ENCODE results near the gene PPL.

The PPL gene

DNA sequence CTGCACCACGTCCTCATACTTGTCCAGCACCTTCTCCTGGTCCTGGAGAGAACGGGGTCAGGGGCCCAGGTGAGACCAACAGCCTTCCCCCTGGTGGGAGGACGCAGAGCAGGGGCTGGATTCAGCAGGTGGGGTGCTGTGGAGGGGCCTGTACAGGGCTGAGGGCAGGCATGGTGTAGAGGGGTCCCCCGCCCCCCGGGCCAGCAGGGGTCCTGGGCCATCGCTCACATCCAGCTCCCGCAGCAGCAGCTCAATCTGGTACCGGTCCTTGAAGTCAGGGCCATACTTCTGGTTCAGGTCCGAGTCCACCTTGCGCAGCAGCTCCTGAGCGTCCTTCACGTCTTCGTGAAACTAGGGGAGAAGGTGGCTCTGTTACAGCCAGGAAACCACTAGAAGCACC is 41.6 kb downstream of the PPL start:
- Histone ChIP-seq H3F3A (ENCODE audit: insufficient read depth, low read length) (no peaks in the 10 kb centered on the region), H4K20me1 (ENCODE audit: insufficient read depth, low read length) (no peaks in the 10 kb centered on the region), H3K9me3 (ENCODE audit: low read length) (no peaks in the 10 kb centered on the region), H3K27me3 (ENCODE audit: insufficient read depth, low read length) (peaks cover 3% of the 10 kb centered on the region; the same call in 1 of the 2 replicates), H3K9me2 (ENCODE audit: low read depth, low read length) (no peaks in the 10 kb centered on the region), H3K27ac (ENCODE audit: low read depth, low read length, poor library complexity, severe bottlenecking) (no peak overlapping the region), H3K4me3 (ENCODE audit: low read depth, low read length, poor library complexity, severe bottlenecking) (no peak overlapping the region), H3K36me3 (ENCODE audit: insufficient read depth, low read length) (no peaks in the 10 kb centered on the region; the same call in 1 of the 2 replicates), H3K4me1 (ENCODE audit: insufficient read depth, low read length, severe bottlenecking) (no peaks in the 10 kb centered on the region), H3K4me2 (ENCODE audit: low read length) (no peak overlapping the region), H2AFZ (ENCODE audit: low read length) (no peak overlapping the region), H3K9ac (ENCODE audit: low read length) (no peak overlapping the region), H3K79me2 (ENCODE audit: insufficient read depth, low read length) (no peaks in the 10 kb centered on the region)
- no peak for TF ChIP-seq EZH2 (IDR thresholded peaks at IDR 0.05; ENCODE audit: borderline replicate concordance, low read length)
- TF ChIP-seq, protein P1, sequence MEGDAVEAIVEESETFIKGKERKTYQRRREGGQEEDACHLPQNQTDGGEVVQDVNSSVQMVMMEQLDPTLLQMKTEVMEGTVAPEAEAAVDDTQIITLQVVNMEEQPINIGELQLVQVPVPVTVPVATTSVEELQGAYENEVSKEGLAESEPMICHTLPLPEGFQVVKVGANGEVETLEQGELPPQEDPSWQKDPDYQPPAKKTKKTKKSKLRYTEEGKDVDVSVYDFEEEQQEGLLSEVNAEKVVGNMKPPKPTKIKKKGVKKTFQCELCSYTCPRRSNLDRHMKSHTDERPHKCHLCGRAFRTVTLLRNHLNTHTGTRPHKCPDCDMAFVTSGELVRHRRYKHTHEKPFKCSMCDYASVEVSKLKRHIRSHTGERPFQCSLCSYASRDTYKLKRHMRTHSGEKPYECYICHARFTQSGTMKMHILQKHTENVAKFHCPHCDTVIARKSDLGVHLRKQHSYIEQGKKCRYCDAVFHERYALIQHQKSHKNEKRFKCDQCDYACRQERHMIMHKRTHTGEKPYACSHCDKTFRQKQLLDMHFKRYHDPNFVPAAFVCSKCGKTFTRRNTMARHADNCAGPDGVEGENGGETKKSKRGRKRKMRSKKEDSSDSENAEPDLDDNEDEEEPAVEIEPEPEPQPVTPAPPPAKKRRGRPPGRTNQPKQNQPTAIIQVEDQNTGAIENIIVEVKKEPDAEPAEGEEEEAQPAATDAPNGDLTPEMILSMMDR (IDR thresholded peaks at IDR 0.05; ENCODE audit: low read length): no peak

DNA sequence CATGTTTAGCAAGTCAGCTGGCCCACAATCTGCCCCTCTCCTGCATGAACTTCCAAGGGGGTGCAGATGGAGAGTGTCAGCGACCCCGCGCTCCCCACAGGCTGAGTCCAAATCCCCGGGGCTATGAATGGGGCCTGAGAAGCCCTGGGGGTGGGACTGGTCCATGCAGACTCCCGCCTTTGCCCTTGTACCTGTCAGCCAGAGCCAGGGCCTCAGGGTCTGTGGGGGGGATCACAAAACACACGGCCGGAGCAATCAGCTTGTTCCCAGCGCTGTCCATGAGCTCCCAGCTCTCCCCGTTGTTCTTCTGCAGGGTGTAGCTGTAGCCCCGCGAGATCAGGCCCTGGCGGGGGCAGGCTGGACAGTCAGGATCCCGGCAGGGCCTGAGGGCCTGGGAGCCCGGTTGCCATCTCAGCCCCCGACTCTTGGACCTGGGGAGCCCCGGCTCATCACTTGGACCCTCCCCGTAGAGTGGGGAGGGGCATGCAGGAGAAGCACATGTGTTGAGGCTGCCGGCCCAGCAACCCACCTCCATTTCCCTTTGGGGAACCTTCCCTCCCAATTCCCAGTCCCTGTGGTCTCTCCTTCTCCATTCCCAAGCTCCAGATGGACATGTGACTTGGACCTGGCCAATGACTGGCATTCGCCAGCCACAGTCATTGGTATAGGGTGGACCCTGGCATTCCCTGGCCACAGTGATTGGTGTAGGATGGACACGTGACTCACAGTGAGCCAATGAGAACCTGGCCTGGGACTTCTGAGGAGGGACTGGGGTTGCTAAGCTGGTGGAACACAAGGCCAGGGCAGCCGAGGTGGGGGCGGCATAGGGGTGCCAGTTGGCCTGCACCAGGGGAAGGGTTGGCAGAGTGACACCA is 42.4 kb downstream of the PPL start:
- no peaks in the 10 kb centered on the region for H3F3A ChIP-seq (ENCODE audit: insufficient read depth, low read length)
- no peak overlapping the region for H3K4me3 ChIP-seq (ENCODE audit: low read depth, low read length, poor library complexity, severe bottlenecking)
- H2AFZ ChIP-seq (ENCODE audit: low read length): no peak overlapping the region
- H4K20me1 ChIP-seq (ENCODE audit: insufficient read depth, low read length): no peaks in the 10 kb centered on the region
- no peaks in the 10 kb centered on the region for H3K9me2 ChIP-seq (ENCODE audit: low read depth, low read length)
- H3K9ac ChIP-seq (ENCODE audit: low read length): no peak overlapping the region
- no peak overlapping the region for H3K27ac ChIP-seq (ENCODE audit: low read depth, low read length, poor library complexity, severe bottlenecking)
- H3K27me3 ChIP-seq (ENCODE audit: insufficient read depth, low read length): no peaks in the 10 kb centered on the region
- H3K79me2 ChIP-seq (ENCODE audit: insufficient read depth, low read length): no peaks in the 10 kb centered on the region
- no peaks in the 10 kb centered on the region for H3K4me1 ChIP-seq (ENCODE audit: insufficient read depth, low read length, severe bottlenecking)
- H3K36me3 ChIP-seq (ENCODE audit: insufficient read depth, low read length): no peaks in the 10 kb centered on the region; the same call in 1 of the 2 replicates
- no peak overlapping the region for H3K4me2 ChIP-seq (ENCODE audit: low read length)
- TF ChIP-seq EZH2 (IDR thresholded peaks at IDR 0.05; ENCODE audit: borderline replicate concordance, low read length): no peak
- TF ChIP-seq, protein P1 (IDR thresholded peaks at IDR 0.05; ENCODE audit: low read length): no peak
- H3K9me3 ChIP-seq (ENCODE audit: low read length): no peaks in the 10 kb centered on the region

DNA sequence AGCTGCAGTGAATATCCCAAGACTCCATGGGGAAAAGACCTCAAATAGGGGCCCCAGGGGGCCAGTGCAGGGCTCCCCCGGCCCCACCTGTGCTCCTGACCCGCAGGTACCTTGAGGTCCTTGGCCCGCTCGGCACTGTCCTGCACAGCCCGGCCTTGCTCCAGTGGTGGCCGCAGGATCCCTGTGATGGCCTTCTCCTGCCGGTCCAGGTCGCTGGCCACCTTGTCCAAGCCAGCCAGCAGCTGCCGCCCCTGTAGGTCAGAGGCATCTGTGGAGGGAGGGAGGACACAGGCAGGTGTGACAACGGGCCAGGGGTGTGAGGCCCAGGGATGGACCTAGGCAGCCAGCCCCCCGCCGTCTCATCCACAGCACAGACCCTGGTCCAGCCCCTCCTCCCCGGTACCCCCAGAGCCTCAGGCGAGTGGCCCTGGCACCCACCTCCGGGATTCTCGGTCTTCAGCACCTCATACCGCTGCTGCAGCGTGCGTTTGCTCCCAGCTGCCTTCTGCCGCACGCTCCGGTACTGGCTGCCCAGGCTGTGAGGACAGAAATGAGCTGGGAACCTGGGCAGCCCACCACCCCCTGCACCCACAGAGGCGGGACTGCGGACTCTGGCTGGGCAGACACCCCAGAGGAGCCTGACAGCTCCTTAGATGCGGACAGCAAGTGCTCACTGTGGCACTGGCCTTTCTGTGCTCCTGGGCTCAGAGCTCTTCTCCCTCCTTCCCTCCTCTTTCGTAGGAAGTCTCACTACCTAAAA is 43.7 kb downstream of the PPL start:
- TF ChIP-seq, protein P1 (IDR thresholded peaks at IDR 0.05; ENCODE audit: low read length): no peak
- TF ChIP-seq EZH2 (IDR thresholded peaks at IDR 0.05; ENCODE audit: borderline replicate concordance, low read length): no peak
- H3K4me2 ChIP-seq (ENCODE audit: low read length): no peak overlapping the region
- H3K4me3 ChIP-seq (ENCODE audit: low read depth, low read length, poor library complexity, severe bottlenecking): no peak overlapping the region
- no peaks in the 10 kb centered on the region for H3K36me3 ChIP-seq (ENCODE audit: insufficient read depth, low read length)
- no peaks in the 10 kb centered on the region for H3F3A ChIP-seq (ENCODE audit: insufficient read depth, low read length)
- no peaks in the 10 kb centered on the region for H3K79me2 ChIP-seq (ENCODE audit: insufficient read depth, low read length)
- no peak overlapping the region for H2AFZ ChIP-seq (ENCODE audit: low read length)
- H3K27me3 ChIP-seq (ENCODE audit: insufficient read depth, low read length): no peaks in the 10 kb centered on the region
- H3K9me2 ChIP-seq (ENCODE audit: low read depth, low read length): no peaks in the 10 kb centered on the region
- H4K20me1 ChIP-seq (ENCODE audit: insufficient read depth, low read length): no peaks in the 10 kb centered on the region
- no peaks in the 10 kb centered on the region for H3K4me1 ChIP-seq (ENCODE audit: insufficient read depth, low read length, severe bottlenecking)
- no peak overlapping the region for H3K9ac ChIP-seq (ENCODE audit: low read length)
- no peak overlapping the region for H3K27ac ChIP-seq (ENCODE audit: low read depth, low read length, poor library complexity, severe bottlenecking)
- H3K9me3 ChIP-seq (ENCODE audit: low read length): no peaks in the 10 kb centered on the region

Measured in OCI-LY1 (cell line).